MM.1S (cell line): ENCODE measurements around the gene MYOCD.

ENCODE experiments used
- EZH2 ChIP-seq: fragments of 300-600 bp; sonication (generic); optimal IDR thresholded peaks from 2 replicates; pipeline ENCODE3; 2017; ENCODE audit warnings: low read depth, mild to moderate bottlenecking, antibody characterized with exemption, low read length, mixed read lengths
- EZH2phosphoT487 ChIP-seq: fragments of 300-600 bp; sonication (generic); IDR thresholded peaks from 2 replicates; pipeline ENCODE4 v1.6.1; 2018; ENCODE audit warnings: antibody characterized with exemption, low read length
- TF ChIP-seq, protein P1 (sequence below): fragments of 300-600 bp; sonication (generic); IDR thresholded peaks from 2 replicates; pipeline ENCODE4 v1.5.1; 2016; ENCODE audit warnings: antibody characterized with exemption, low read length, mixed read lengths

DNA sequence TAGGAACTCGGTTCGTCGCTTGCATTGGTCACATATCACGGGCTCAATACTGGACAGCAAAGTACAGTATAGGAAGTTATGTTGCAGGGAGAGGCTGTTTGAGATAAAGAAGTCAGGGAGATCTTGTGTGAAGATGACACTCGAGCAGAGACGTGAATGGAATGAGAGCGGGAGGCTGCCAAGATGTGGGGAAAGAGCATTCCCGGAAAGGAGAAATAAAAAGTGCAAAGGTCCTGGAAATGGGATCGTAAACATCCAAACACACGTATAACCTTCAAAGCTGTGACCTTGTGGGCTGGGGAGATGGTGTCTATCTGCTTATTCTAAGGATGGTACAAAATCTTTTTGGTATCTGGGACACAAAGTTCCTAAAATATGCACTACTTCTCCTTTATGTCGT lies 43.0 kb upstream of the MYOCD start:
- TF ChIP-seq, protein P1, sequence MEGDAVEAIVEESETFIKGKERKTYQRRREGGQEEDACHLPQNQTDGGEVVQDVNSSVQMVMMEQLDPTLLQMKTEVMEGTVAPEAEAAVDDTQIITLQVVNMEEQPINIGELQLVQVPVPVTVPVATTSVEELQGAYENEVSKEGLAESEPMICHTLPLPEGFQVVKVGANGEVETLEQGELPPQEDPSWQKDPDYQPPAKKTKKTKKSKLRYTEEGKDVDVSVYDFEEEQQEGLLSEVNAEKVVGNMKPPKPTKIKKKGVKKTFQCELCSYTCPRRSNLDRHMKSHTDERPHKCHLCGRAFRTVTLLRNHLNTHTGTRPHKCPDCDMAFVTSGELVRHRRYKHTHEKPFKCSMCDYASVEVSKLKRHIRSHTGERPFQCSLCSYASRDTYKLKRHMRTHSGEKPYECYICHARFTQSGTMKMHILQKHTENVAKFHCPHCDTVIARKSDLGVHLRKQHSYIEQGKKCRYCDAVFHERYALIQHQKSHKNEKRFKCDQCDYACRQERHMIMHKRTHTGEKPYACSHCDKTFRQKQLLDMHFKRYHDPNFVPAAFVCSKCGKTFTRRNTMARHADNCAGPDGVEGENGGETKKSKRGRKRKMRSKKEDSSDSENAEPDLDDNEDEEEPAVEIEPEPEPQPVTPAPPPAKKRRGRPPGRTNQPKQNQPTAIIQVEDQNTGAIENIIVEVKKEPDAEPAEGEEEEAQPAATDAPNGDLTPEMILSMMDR, result no peak
- no peak for TF ChIP-seq EZH2
- no peak for TF ChIP-seq EZH2phosphoT487
